Heart left ventricle (tissue), 16 donors: ENCODE results near the gene APOLD1. TPM values are rescaled to one million over a fixed set of nuclear protein-coding genes. Genes with fewer than 3 reads are reported as not detected.
"Not testable (repeated sequence)": the region's sequence is repeated elsewhere in the genome, so short reads cannot be mapped to it uniquely, and the experiment has no call there.

Source experiments
- ATAC-seq, 4 donors: fragments of 200-7000 bp; cut with Tn5 transposase; one replicate each; pipeline ENCODE4 v1.9.1; 2020 to 2022; ENCODE audit warnings: moderate library complexity in 4 of 4, mild to moderate bottlenecking in 3 of 4, moderate number of reproducible peaks in 1 of 4
- DNase-seq, 5 donors: peaks; one replicate each; pipeline ENCODE4 v3.0.0-alpha.2; 2020
- H3K27ac ChIP-seq, 12 donors: fragments of 200-600 bp; sonication (generic) in 4 of 12; one replicate each; pipeline versions ENCODE4 v1.5.0 to v1.8.0; 2016 to 2022; ENCODE audit warnings: mild to moderate bottlenecking in 2 of 12
- H3K27me3 ChIP-seq, 9 donors: fragments of 200-600 bp; sonication (generic) in 2 of 9; one replicate each; pipeline versions ENCODE4 v1.5.1 to v1.8.0; 2016 to 2022; ENCODE audit warnings: mild to moderate bottlenecking in 3 of 9
- H3K36me3 ChIP-seq, 9 donors: fragments of 200-600 bp; sonication (generic) in 2 of 9; one replicate each; pipeline versions ENCODE4 v1.5.0 to v1.8.0; 2018 to 2022; ENCODE audit warnings: mild to moderate bottlenecking in 2 of 9
- H3K4me1 ChIP-seq, 12 donors: fragments of 200-600 bp; sonication (generic) in 4 of 12; one replicate each; pipeline versions ENCODE4 v1.5.0 to v1.8.0; 2016 to 2022; ENCODE audit warnings: mild to moderate bottlenecking in 3 of 12
- H3K4me3 ChIP-seq, 12 donors: fragments of 200-600 bp; sonication (generic) in 4 of 12; one replicate each; pipeline versions ENCODE4 v1.5.0 to v1.8.0; 2017 to 2022; ENCODE audit warnings: mild to moderate bottlenecking in 9 of 12, moderate library complexity in 4 of 12
- H3K9me3 ChIP-seq, 12 donors: fragments of 200-600 bp; sonication (generic) in 4 of 12; one replicate each; pipeline versions ENCODE4 v1.5.0 to v1.8.0; 2016 to 2022; ENCODE audit warnings: mild to moderate bottlenecking in 1 of 12
- CTCF ChIP-seq, 12 donors: fragments of 200-600 bp; sonication (generic) in 4 of 12; IDR thresholded peaks; one replicate each; pipeline versions ENCODE4 v1.5.0 to v1.8.0; 2018 to 2022; ENCODE audit warnings: antibody characterized with exemption in 12 of 12, mild to moderate bottlenecking in 5 of 12
- POLR2A ChIP-seq, 2 donors: fragments of 450-650 bp; IDR thresholded peaks; one replicate each; pipeline ENCODE4 v1.6.1; 2017; ENCODE audit warnings: antibody characterized with exemption in 2 of 2, mild to moderate bottlenecking in 2 of 2, moderate library complexity in 2 of 2
- WGBS, 4 donors: extraction: QIAGEN DNeasy Blood & Tissue Kit in 2 of 4; methylation state at CpG; one replicate each; pipeline versions ENCODE4 v1.1.5 to v1.1.7; 2013 to 2018; 5-methylcytosine and 5-hydroxymethylcytosine counted together
- intact Hi-C, 10 donors: fragments of 100-400 bp; cut with DNase I; formaldehyde crosslinking; loops; one replicate each; pipeline versions ENCODE4 v1.11.1 to v1.14.2; 2022
- polyA plus RNA-seq, 2 donors: library from polyadenylated mRNA; stranded (reverse); fragments of 200-250 nt; gene quantifications; one replicate each; pipeline ENCODE4 v1.2.3, GENCODE V29; 2013
- total RNA-seq, 9 donors: library from RNA; depleted of rRNA in 2 of 9; stranded (reverse); fragments of >200 nt in 2 of 9; fragmentation: NEBNext Ultra II Directional in 3 of 9; extraction: Animal tissue kit (Norgen Biotek cat#: 25700) in 3 of 9; gene quantifications; one replicate each; pipeline versions ENCODE4 v1.1.0 to v1.2.4, GENCODE V29; 2016 to 2023
- donor health status: ischemic (EF 13 %, LVEDD 7.1; RV severe dilation, severe dysfunction).
- donor health status: healthy with polysubstance abuse.
- donor health status: DM: no; HTN: yes; CAD: no.
- donor health status: DM: no; HTN: no; CAD: no.
- donor health status: ischemic (EF 25% LVEDD 6.9; RV normal size, moderate dysfunction).
- donor health status: ischemic (EF 25% LVEDD 5.7; RV mildly dilated, moderate dysfunction).
- donor health status: healthy.
- donor health status: DM: yes; HTN: yes; CAD: no.
- donor health status: ischemic (EF 35%, LVEDD 5.7; RV mildly dilated, moderate dysfunction).
- donor health status: nonischemic (EF 11% LVEDD 7.7; RV severe dilation, severe dysfunction).
- donor health status: DM: yes; HTN: yes; CAD: no.
- donor health status: PGD.
- donor health status: ischemic (EF 29% LVEDD 5.4; RV normal size, mild dysfunction).
- donor health status: nonischemic (EF 23%, LVEDD 6.1; RV moderate dilation, normal function).

APOLD1 gene
- total and polyA plus RNA-seq, 11 donors = 7.1 to 45.0 (median 15.2) TPM

GRCh38 chr12:12798480-12798879, 13.0 kb downstream of the APOLD1 start:
- Histone ChIP-seq H3K36me3 (no peaks in the 10 kb centered on the region), H3K4me3 (no peak overlapping the region), H3K27me3 (no peaks in the 10 kb centered on the region), H3K9me3 (no peaks in the 10 kb centered on the region), H3K4me1 (peaks cover 0 to 8% (median 5%) of the 10 kb centered on the region in 12 donors), H3K27ac (no peak overlapping the region)
- no peak for DNase-seq
- 92 to 98% (median 93%) methylated on average over 1 of the region's 1 CpG for WGBS, 4 donors
- intact Hi-C loops = no loop called here
- ATAC-seq = no peak
- TF ChIP-seq POLR2A (IDR thresholded peaks at IDR 0.05) (no peak), CTCF (IDR thresholded peaks at IDR 0.05) (no peak)

GRCh38 chr12:12799163-12799920, 13.9 kb downstream of the APOLD1 start:
- no peaks in the 10 kb centered on the region for H3K9me3 ChIP-seq
- no peak overlapping the region for H3K27ac ChIP-seq
- intact Hi-C loops = no loop called here
- peaks cover 0 to 16% (median 12%) of the 10 kb centered on the region in 12 donors for H3K4me1 ChIP-seq
- ATAC-seq = no peak
- no peaks in the 10 kb centered on the region for H3K36me3 ChIP-seq
- DNase-seq = no peak
- 70 to 91% (median 83%) methylated on average over 8 of the region's 8 CpGs for WGBS, 4 donors
- no peaks in the 10 kb centered on the region for H3K27me3 ChIP-seq
- TF ChIP-seq POLR2A (IDR thresholded peaks at IDR 0.05) = no peak
- no peak for TF ChIP-seq CTCF (IDR thresholded peaks at IDR 0.05)
- no peak overlapping the region for H3K4me3 ChIP-seq

GRCh38 chr12:12800406-12801180, 15.1 kb downstream of the APOLD1 start:
- Histone ChIP-seq H3K36me3 (no peaks in the 10 kb centered on the region), H3K4me1 (peaks cover 0 to 16% (median 12%) of the 10 kb centered on the region in 12 donors), H3K9me3 (no peaks in the 10 kb centered on the region), H3K27me3 (no peaks in the 10 kb centered on the region), H3K4me3 (no peak overlapping the region), H3K27ac (no peak overlapping the region)
- ATAC-seq = no peak
- TF ChIP-seq POLR2A (IDR thresholded peaks at IDR 0.05) (no peak), CTCF (IDR thresholded peaks at IDR 0.05) (no peak)
- intact Hi-C loops = no loop called here
- 83 to 91% (median 84%) methylated on average over 9 of the region's 9 CpGs for WGBS, 4 donors
- DNase-seq = no peak

GRCh38 chr12:12801656-12802055, 16.2 kb downstream of the APOLD1 start:
- DNase-seq, intact Hi-C loops, ATAC-seq, H3K36me3 ChIP-seq, H3K27ac ChIP-seq, H3K9me3 ChIP-seq, H3K4me3 ChIP-seq, H3K27me3 ChIP-seq: not testable (repeated sequence)
- 85 to 94% (median 91%) methylated on average over 4 of the region's 4 CpGs for WGBS, 4 donors
- peaks cover 0 to 18% (median 12%) of the 10 kb centered on the region in 12 donors for H3K4me1 ChIP-seq
